Measurements from ENCODE around the gene MAEA. TPM values are rescaled to one million over a fixed set of nuclear protein-coding genes. Genes with fewer than 3 reads are reported as not detected.

The MAEA gene
- total and polyA plus RNA-seq, 10 of the 15 experiments (the other 5 are each of a cell fraction or from before 2014, with no cell fraction given), result 3.6 to 67.1 (median 54.6) TPM

- no peaks in the 10 kb centered on the region for H4K20me1 ChIP-seq (ENCODE audit: control insufficient read depth, insufficient read depth)
- ChIA-PET POLR2A (no interaction called here), SMC1A (ENCODE audit: uncharacterized antibody, unreplicated experiment) (no interaction called here), CTCF (no interaction called here), RAD21 (ENCODE audit: unreplicated experiment) (no interaction called here)
- H3K4me1 ChIP-seq (ENCODE audit: control insufficient read depth, insufficient read depth, low read length), result peaks cover 10% of the 10 kb centered on the region; the same call in 1 of the 2 replicates
- H3K27ac ChIP-seq (ENCODE audit: control insufficient read depth, insufficient read depth), result no peak overlapping the region
- intact Hi-C loops (cut with micrococcal nuclease; ENCODE audit: unreplicated experiment) (no loop called here), in situ Hi-C loops (cut with MboI) (loop anchor here (5.0 kb wide), 1 partner anchor 99 kb away; no protein-coding TSS in a partner anchor)
- no peak for FAIRE-seq
- H3K9me3 ChIP-seq (replicated peaks; ENCODE audit: control insufficient read depth, insufficient read depth, low read length), result peaks cover 19% of the 10 kb centered on the region; the same call in 2 of the 3 replicates
- no peak for DNase-seq (ENCODE audit: low read depth, low spot score)
- WGBS (ENCODE audit: insufficient coverage, insufficient replicate concordance, low lambda C conversion rate, missing lambda C conversion rate), result 99% methylated on average over 6 of the region's 6 CpGs
- no peak overlapping the region for H3K4me2 ChIP-seq (ENCODE audit: control insufficient read depth, insufficient read depth)
- ATAC-seq, result no peak
- H3K36me3 ChIP-seq (ENCODE audit: control insufficient read depth in 2 of 2, insufficient read depth in 2 of 2, low read length in 1 of 2), result peaks cover 0 to 4% of the 10 kb centered on the region in 2 experiments; a peak in 2 of 4 replicates
- TF ChIP-seq FOS (IDR thresholded peaks at IDR 0.05; ENCODE audit: borderline replicate concordance, extremely low read depth, insufficient read length), result no peak
- TF ChIP-seq JUND (IDR thresholded peaks at IDR 0.05; ENCODE audit: low read depth, low read length), result no peak
- TF ChIP-seq IRF5 (IDR thresholded peaks at IDR 0.05; ENCODE audit: borderline replicate concordance), result no peak
- no peak for TF ChIP-seq POLR2AphosphoS2 (IDR thresholded peaks at IDR 0.05; ENCODE audit: low read depth, low read length)
- no peak for TF ChIP-seq ZNF217 (IDR thresholded peaks at IDR 0.05)
- TF ChIP-seq FOXM1 (IDR thresholded peaks at IDR 0.05; ENCODE audit: low read depth, low read length), result no peak
- TF ChIP-seq TCF12 (IDR thresholded peaks at IDR 0.05; ENCODE audit: low read depth, low read length), result no peak
- no peak for TF ChIP-seq CBFB (IDR thresholded peaks at IDR 0.05; ENCODE audit: low read depth)
- TF ChIP-seq, protein P1, sequence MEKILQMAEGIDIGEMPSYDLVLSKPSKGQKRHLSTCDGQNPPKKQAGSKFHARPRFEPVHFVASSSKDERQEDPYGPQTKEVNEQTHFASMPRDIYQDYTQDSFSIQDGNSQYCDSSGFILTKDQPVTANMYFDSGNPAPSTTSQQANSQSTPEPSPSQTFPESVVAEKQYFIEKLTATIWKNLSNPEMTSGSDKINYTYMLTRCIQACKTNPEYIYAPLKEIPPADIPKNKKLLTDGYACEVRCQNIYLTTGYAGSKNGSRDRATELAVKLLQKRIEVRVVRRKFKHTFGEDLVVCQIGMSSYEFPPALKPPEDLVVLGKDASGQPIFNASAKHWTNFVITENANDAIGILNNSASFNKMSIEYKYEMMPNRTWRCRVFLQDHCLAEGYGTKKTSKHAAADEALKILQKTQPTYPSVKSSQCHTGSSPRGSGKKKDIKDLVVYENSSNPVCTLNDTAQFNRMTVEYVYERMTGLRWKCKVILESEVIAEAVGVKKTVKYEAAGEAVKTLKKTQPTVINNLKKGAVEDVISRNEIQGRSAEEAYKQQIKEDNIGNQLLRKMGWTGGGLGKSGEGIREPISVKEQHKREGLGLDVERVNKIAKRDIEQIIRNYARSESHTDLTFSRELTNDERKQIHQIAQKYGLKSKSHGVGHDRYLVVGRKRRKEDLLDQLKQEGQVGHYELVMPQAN (conservative IDR thresholded peaks at IDR 0.05), result no peak
- TF ChIP-seq RUNX3 (IDR thresholded peaks at IDR 0.05; ENCODE audit: low read length), result no peak
- no peak for TF ChIP-seq RBBP5 (conservative IDR thresholded peaks at IDR 0.05)
- no peak for TF ChIP-seq HDAC2 (IDR thresholded peaks at IDR 0.05)
- TF ChIP-seq, protein P2, sequence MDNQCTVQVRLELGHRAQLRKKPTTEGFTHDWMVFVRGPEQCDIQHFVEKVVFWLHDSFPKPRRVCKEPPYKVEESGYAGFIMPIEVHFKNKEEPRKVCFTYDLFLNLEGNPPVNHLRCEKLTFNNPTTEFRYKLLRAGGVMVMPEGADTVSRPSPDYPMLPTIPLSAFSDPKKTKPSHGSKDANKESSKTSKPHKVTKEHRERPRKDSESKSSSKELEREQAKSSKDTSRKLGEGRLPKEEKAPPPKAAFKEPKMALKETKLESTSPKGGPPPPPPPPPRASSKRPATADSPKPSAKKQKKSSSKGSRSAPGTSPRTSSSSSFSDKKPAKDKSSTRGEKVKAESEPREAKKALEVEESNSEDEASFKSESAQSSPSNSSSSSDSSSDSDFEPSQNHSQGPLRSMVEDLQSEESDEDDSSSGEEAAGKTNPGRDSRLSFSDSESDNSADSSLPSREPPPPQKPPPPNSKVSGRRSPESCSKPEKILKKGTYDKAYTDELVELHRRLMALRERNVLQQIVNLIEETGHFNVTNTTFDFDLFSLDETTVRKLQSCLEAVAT (IDR thresholded peaks at IDR 0.05), result no peak
- no peak for TF ChIP-seq TARDBP (IDR thresholded peaks at IDR 0.05; ENCODE audit: borderline replicate concordance)
- TF ChIP-seq, protein P3, sequence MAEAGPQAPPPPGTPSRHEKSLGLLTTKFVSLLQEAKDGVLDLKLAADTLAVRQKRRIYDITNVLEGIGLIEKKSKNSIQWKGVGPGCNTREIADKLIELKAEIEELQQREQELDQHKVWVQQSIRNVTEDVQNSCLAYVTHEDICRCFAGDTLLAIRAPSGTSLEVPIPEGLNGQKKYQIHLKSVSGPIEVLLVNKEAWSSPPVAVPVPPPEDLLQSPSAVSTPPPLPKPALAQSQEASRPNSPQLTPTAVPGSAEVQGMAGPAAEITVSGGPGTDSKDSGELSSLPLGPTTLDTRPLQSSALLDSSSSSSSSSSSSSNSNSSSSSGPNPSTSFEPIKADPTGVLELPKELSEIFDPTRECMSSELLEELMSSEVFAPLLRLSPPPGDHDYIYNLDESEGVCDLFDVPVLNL (IDR thresholded peaks at IDR 0.05; ENCODE audit: low read depth, low read length), result no peak
- TF ChIP-seq LARP7 (IDR thresholded peaks at IDR 0.05), result no peak
- no peak for TF ChIP-seq RAD21 (IDR thresholded peaks at IDR 0.05; ENCODE audit: insufficient read depth, low read depth, low read length)
- no peak for TF ChIP-seq NFXL1 (IDR thresholded peaks at IDR 0.05; ENCODE audit: borderline replicate concordance)
- no peak for TF ChIP-seq CHD4 (IDR thresholded peaks at IDR 0.05)
- H3K4me3 ChIP-seq, result no peak overlapping the region
- peaks cover 14% of the 10 kb centered on the region for H3K79me2 ChIP-seq (ENCODE audit: control insufficient read depth, insufficient read depth, low read length)
- H3K9ac ChIP-seq (ENCODE audit: control insufficient read depth, insufficient read depth, low read length), result no peak overlapping the region
- BruUV-seq (replicated peaks), result no TSS peak
- H3K27me3 ChIP-seq (replicated peaks in 1 of 2; ENCODE audit: control insufficient read depth in 2 of 2, insufficient read depth in 2 of 2, low read length in 1 of 2), result no peaks in the 10 kb centered on the region
- no peak overlapping the region for H2AFZ ChIP-seq (ENCODE audit: control insufficient read depth, low read depth, low read length)
Observed at GRCh38 chr4:1252928-1253492, 36.7 kb upstream of the MAEA start.

Measured in GM12878 (cell line).